GM19438 (cell line): Measurements from ENCODE around the gene C1orf50.
"Not testable (repeated sequence)": the region's sequence is repeated elsewhere in the genome, so short reads cannot be mapped to it uniquely, and the experiment has no call there.

Experiments
- ATAC-seq: cut with Tn5 transposase; IDR thresholded peaks from one replicate; pipeline ENCODE4 v1.9.1; 2021; ENCODE audit warnings: low read depth; ENCODE audit not compliant: unreplicated experiment

C1orf50 gene

DNA sequence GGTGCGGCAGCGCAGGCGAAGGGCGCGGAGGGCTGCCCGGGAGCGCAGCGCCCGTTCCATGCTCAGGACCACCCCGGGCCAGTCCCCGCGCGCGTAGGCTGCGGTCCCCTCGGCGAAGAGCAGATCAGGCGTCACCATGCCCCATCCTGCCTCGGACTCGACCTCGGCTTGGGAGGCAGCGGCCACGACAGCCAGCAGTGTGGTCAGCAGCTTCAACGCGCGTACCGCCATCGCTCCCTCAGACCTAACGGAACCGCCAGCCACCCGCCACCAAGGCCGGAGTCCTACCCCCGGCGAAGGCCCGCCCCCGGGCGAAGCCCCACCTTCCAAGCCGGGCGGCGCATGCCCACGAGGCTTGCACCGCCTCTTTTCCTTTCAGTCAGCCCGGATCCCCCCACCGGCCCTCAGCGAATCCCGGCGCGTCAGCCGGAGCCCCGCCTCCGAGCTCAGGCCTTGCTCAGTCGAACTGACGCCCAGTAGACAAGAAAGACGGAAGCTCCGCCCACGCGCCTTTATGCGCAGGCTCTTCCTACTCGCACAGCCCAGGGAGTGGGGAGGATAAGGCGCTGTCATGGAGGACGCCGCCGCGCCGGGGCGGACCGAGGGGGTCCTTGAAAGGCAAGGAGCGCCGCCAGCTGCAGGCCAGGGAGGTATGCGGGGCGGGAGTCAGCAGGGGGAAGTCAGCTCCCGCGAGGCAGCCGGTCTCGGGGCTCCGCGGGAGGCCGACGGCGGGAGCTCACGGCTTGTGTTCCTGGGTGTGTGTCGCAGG lies at the start of gene C1orf50, which contains the start of gene P3H1:
Gene C1orf50 (plus strand): TSS at position 509 of the 769 bp plus-strand sequence. CDS start 63 bp downstream, at position 572.
Gene P3H1 (minus strand): TSS at position 288 of the 769 bp plus-strand sequence. CDS start 57 bp downstream, at position 231.
- peak; percentile 89 for ATAC-seq

DNA sequence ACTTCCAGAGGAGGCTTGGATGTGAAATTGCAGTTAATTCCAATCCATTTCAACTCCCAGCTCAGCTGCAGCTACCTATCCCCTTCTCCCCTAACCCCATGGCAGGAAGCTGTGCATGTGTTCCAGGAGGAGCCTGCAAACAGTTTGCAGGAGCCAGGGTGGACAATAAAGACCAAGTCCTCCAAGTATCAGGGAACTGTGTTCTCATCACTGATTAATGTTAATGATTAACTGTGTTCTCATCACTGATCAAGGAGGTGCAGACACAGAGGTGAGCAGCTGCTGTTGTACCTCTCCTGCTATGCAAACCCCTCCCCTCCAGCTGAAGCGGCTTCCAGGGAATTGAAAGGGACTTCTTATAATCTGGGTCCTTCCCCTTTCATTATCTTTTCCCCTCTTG lies 46.2 kb upstream of the C1orf50 start:
- no peak for ATAC-seq

DNA sequence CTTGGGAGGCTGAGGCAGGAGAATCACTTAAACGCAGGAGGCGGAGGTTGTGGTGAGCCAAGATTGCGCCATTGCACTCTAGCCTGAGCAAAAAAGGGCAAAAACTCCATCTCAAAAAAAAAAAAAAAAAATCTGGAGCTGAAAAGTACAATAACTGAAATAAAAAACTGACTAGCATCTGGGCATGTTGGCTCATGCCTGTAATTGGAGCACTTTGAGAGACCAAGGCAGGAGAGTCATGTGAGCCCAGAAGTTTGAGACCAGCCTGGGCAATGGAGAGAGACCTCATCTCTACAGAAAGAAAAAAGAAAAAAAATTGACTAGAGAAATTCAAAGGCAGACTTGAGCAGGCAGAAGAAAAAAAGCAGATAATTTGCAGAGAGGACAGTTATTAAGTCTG lies 45.1 kb upstream of the C1orf50 start:
- ATAC-seq = no peak

DNA sequence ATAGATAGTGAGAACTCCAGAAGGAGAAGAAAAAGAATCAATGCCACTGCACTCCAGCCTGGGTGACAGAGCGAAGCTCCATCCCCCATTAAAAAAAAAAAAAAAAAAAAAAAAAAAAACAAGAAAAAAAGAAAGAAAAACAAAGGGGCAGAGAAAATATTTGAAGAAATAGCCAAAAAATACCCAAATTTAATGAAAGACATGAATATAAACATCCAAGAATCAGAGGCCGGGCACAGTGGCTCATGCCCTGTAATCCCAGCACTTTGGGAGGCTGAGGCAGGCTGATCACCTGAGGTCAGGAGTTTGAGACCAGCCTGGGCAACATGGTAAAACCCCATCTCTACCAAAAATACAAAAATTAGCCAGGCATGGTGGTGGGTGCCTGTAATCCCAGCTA lies 44.6 kb upstream of the C1orf50 start:
- ATAC-seq = not testable (repeated sequence)

- ATAC-seq = no peak
Measured at GRCh38 chr1:42723511-42723910, 43.5 kb upstream of the C1orf50 start.

DNA sequence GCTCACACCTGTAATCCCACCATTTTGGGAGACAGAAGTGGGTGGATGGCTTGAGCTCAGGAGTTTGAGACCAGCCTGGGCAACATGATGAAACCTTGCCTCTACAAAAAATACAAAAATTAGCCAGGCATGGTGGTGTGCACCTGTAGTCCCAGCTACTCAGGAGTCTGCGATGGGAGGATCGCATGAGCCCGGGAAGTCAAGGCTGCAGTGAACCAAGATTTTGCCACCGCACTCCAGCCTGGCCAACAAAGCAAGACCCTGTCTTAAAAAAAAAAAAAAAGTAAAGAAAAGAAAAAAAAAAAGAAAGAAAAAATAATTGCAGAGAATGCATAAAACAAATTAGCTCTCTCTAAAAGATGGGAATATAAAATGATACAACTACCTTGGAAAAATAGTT lies 41.2 kb upstream of the C1orf50 start:
- ATAC-seq = not testable (repeated sequence)

GRCh38 chr1:42730002-42730401 lies 37.0 kb upstream of the C1orf50 start:
- no peak for ATAC-seq

- no peak for ATAC-seq
Measured at GRCh38 chr1:42730988-42731387, 36.1 kb upstream of the C1orf50 start.

DNA sequence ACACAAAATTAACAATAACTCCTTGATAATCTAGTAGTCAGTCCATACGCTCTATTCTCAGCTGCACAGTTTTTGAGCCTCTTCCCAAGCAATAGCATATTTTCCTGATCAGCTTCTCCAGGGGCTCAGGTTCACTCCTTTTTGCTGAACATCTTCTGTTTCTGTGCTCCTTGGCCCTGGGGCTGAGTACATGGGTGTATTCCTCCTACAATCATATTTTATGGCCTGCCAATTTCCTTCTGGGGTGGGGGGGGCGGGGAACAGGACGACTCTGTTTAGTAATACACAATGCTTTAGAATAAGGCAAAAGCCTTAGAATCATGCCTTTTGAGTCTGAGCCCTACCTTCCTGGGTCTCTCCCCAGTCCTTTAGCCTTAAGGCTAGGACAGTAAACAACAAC lies 35.5 kb upstream of the C1orf50 start:
- ATAC-seq = no peak

- no peak for ATAC-seq
Measured at GRCh38 chr1:42732126-42732680, 34.8 kb upstream of the C1orf50 start.

GRCh38 chr1:42733415-42734200 lies 33.4 kb upstream of the C1orf50 start:
- no peak for ATAC-seq

DNA sequence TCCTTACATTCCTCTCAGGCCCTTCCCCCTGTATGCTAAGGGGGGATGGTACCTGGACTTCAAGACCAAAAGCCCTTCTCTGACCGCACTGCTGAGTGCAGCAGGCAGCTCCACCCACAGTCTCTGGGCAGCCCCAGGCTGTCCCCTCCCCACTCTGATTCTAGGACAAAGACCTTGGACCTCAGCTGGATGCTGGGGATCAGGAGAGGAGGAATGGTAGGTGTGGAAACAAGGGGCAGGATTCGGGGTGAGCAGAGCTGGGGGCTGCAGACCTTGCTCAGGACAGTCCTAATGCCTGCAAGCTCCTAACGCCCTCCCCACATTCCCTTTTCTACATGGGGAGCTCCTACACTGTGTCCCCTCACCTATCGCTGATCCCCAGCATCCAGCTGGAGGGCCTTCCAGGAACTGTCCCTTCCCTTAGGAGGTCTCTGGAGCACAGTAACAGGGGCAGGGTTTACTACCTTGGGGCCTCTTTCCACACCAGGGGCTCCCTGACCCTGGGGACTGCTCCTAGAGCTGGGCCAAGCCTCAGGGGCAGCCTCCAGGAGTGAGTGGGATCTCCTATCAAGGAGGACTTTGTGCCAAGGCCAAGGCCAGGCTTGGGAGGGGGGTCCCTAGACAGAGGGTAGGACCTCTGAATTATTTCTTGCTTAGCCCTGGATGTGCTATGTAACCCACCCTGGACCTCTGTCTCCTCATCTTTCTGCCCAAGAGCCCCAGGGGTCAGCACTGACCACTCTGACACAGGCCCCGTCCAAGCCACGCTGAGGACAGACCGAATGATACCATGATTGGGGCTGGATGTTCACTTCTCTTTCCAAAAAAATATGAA lies 32.6 kb upstream of the C1orf50 start:
- ATAC-seq = no peak

DNA sequence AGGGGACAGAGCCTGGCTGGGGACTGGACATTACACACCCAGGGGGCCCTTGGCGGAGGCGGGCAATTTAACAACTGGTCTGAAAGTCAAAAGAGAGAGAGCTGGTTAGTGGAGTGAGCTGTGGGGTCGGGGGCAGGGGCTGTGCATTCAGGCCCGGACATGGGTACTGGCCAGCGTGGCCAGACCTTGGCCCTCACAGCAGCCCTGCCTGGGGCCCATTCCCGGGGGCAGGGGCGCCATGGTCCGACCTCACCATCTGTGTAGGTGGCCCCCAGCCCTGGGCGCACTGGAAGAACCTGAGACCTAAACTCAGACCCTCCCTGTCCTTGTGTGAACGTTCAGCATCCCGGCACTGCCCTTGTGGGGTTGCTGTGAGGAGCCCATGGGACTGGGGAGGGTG lies 32.0 kb upstream of the C1orf50 start:
- ATAC-seq = no peak

DNA sequence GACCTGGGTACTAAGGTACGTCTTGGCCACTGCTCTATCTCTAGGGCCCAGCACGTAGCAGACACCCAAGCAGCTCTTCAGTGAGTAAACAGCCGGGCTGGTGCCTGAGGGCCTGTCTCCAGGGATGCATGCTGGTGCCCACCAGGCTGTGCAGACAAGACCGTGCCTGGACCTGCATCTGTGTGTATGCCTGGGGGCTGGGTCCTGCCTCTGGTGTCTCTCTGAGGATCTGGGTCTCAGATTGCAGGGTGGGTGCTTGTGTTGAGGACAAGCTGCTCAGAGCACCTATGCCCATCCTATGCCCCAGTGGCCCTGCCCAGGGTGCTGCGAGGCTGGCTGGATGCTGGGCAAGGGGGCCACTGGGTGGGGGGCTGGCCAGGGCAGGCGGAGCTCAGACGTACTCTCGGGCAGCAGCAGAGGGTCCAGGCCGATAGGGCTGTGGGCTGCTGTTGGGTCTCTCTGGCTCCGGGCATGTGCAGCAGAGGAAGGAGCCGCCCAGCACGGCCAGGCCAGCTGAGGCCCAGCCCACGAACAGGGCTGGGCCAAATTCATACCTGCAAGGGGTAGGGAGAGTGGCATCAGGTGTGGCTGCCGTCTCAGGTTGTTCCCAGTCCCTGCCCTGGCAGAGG lies 31.5 kb upstream of the C1orf50 start:
- ATAC-seq = no peak

- no peak for ATAC-seq
Measured at GRCh38 chr1:42736152-42736551, 30.9 kb upstream of the C1orf50 start.

GRCh38 chr1:42736571-42737200 lies 30.4 kb upstream of the C1orf50 start:
- ATAC-seq = no peak

- ATAC-seq = no peak
Measured at GRCh38 chr1:42737257-42737656, 29.8 kb upstream of the C1orf50 start.

DNA sequence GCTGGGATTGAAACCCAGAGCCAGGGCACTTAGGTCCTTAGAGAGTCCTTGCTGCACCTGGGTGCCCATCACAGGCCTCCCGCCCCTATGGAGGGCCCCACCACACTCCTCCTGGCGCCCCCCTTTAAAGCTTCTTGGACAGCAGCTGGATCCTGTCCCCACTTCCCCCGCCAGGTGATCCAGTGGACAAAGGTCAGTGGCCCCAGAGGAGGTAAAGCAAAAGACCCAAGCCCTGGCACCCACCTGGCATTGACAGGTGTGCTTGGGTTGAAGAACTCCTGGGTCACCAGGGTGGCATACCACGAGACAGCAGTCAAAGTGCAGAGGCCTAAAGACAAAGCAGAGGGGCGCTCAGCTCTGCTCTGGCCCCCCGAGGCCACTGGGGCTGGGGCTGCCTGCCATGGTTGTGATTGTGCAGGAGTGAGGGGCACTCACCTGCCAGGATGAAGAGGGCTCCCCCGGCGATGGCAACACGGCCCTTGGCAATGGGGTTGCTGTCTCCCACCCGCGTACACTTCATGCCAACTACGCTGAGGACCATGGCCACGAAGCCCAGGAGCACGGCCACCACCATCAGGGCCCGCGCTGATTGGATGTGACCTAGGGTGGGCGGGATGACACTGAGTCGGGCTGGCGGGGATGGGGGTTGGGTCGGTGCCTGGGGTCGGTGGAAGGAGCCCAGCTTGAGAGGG lies 28.9 kb upstream of the C1orf50 start:
- no peak for ATAC-seq

GRCh38 chr1:42738678-42739226 lies 28.3 kb upstream of the C1orf50 start:
- no peak for ATAC-seq
